HG02759 (cell line): ENCODE measurements around the gene REPS1.

Source experiments
- ATAC-seq: cut with Tn5 transposase; IDR thresholded peaks from one replicate; pipeline ENCODE4 v1.9.1; 2021; ENCODE audit warnings: mild to moderate bottlenecking, moderate library complexity; ENCODE audit not compliant: unreplicated experiment

REPS1 gene

DNA sequence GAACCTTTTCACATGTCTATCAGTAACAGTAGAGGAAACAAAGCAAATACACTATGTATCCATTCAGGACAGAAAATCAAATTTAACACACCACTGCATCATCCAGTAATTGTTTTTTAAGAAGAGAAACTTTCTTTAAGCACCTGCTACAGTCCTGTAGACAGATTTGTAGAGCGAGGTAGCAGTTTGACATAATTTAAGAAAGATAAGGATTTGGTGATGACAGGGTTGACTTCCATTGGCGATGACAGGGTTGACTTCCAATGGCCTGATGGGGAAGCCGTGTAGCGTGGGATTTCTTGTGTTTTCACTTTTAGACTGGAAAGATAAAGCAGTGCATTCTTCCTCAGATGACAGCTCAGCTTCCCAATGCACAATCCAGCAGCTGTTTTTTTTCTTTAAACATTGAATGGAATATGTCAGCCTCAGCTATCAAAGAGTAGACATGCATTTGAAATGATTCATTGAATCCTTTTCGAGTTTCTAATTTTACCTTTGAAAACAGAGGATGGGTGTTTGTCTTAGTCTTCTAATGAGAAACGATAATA, 123.6 kb downstream of the REPS1 start:
- ATAC-seq, result no peak

DNA sequence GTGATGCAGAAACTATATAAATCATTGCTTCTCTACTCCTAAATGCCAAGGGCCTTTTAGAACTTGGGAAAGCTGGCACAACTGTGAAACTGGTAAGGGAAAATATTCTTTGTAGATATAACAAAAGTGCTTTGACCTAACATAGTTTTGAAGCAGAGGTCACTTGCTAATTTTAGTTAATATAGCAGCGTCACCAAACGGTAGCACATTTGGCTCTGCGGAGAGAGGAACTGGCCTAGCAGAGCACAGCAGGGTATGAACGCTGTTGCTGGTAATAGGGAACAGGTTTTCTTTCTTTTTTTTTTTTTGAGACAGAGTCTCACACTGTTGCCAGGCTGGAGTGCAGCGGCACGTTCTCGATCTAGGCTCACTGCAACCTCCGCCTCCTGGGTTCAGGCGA, 124.7 kb downstream of the REPS1 start:
- ATAC-seq, result no peak

- no peak for ATAC-seq
These were observed 125.6 kb downstream of the REPS1 start for GRCh38 chr6:138862456-138862855.

GRCh38 chr6:138857775-138858174, 130.3 kb downstream of the REPS1 start:
- no peak for ATAC-seq

- no peak for ATAC-seq
These were observed 131.4 kb downstream of the REPS1 start for GRCh38 chr6:138856654-138857053.
